RCC 7860 (cell line): ENCODE data around the gene CNTNAP5.

Experiments
- DNase-seq: peaks from one replicate; pipeline ENCODE4 v3.0.0-alpha.2; 2015; ENCODE audit warnings: low spot score
- FAIRE-seq: peaks from 2 replicates; lab custom pipeline; 2012; peaks lifted over from hg19 to GRCh38; lab: Jason Lieb, UNC

Gene CNTNAP5

GRCh38 chr2:124149571-124149970 is 124.5 kb downstream of the CNTNAP5 start:
- FAIRE-seq (no peak), DNase-seq (no peak)

GRCh38 chr2:124151691-124152090 is 126.6 kb downstream of the CNTNAP5 start:
- FAIRE-seq, result no peak
- no peak for DNase-seq

DNA sequence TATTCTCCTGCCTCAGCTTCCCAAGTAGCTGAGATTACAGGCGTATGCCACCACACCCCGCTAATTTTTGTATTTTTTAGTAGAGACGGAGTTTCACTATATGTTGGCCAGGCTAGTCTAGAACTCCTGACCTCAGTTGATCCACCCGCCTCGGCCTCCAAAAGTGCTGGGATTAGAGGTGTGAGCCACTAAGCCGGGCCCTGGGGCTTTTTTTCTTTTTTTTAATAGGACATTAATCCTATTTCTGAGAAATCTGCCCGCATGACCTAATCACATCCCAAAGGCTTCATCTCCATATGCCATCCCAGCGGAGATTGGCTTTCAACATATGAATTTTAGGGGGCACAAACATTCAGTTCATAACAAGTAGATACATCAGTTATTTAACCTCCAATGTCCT is 128.6 kb downstream of the CNTNAP5 start:
- FAIRE-seq (no peak), DNase-seq (no peak)

DNA sequence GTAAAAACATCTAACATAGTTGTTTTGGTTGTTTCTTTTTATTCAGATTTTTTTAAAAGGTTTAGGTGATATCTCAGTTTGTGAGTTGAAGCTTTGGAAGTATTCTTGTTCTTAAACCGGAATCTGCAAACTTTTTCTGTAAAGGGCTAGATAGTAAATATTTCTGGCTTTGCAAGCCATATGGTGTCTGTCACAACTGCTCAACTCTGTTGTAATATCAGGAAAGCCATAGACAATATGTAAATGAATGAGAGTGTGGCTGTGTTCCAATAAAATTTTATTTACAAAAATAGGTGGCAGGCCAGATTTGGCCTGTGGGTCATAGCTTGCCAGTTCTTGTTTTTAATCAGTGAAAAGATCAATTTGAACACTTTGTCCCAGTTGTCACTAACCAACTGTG is 134.1 kb downstream of the CNTNAP5 start:
- DNase-seq, result no peak
- FAIRE-seq, result no peak

GRCh38 chr2:124161542-124161941 is 136.5 kb downstream of the CNTNAP5 start:
- FAIRE-seq (no peak), DNase-seq (no peak)

- FAIRE-seq, result no peak
- no peak for DNase-seq
Measured at GRCh38 chr2:124162256-124162655, 137.2 kb downstream of the CNTNAP5 start.

- DNase-seq (no peak), FAIRE-seq (no peak)
Measured at GRCh38 chr2:124163840-124164239, 138.8 kb downstream of the CNTNAP5 start.

- DNase-seq (no peak), FAIRE-seq (no peak)
Measured at GRCh38 chr2:124165698-124166097, 140.6 kb downstream of the CNTNAP5 start.

DNA sequence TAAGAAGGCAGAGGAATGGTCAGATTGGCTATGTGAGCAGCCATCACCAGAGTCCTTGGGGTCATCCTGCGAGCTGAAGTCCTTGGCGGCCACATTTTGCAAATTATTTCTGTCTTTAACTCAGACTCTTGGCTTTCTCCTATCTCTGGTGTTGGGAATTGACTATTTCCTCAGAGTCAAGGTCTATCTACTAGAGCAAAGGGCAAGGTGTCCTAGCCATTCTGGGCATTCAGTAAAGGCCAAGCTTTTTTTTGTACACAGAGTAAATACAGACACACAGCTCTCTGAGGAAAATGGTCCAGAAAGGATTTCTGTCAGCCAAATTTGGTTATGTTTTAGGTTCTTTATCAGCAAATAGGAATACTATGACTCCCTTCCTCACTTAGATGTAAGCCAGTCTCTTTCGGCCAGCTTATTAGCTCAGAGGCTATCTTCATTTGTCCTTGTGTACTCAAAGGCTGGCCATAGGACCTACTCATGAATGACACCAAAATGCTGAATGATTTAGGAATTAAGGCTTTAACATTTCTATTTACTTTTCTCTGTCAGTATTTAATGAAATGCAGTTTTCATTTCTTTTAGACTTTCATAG is 146.5 kb downstream of the CNTNAP5 start:
- FAIRE-seq (no peak), DNase-seq (no peak)

GRCh38 chr2:124178719-124179118 is 153.6 kb downstream of the CNTNAP5 start:
- DNase-seq (no peak), FAIRE-seq (no peak)

GRCh38 chr2:124180635-124181034 is 155.5 kb downstream of the CNTNAP5 start:
- no peak for FAIRE-seq
- no peak for DNase-seq

DNA sequence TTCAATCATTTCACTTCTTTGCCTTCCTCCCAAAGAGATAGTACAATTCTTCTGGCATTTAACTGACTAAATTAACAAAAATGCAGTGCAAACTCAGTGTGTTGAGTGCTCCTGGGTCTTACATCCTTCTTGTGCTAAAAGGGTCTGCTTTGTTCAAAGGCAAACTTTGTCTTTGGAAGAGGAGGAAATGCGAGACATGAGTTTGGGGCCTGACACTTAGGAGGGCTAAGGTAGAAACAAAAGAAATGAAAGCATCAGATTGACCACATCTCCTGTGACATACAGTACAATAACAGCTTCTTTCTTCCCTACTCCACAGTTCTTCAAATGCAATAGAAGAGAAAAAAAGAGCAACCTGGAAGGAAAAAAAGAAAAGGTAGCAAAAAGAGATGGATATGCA is 161.7 kb downstream of the CNTNAP5 start:
- DNase-seq (no peak), FAIRE-seq (no peak)

GRCh38 chr2:124187948-124188347 is 162.9 kb downstream of the CNTNAP5 start:
- no peak for DNase-seq
- no peak for FAIRE-seq

DNA sequence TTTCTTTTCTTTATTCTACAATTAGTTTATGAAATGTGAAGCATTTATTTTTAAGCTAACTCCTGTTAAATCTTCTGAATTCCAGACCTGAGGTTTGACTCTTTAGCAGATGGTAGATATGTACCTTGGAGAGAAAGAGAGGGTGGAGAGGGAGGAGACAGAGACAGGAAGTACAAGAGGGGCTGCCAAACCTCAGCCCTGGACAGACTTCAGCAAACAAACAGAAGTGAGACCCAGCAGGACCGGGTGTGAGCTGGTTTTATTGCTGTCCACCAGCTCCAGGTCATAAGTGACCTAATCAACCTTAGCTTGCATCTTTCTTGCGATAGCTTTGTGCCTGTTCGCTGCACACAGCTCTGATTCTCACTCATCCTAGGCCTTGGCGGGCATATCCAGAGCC is 168.6 kb downstream of the CNTNAP5 start:
- no peak for DNase-seq
- no peak for FAIRE-seq

GRCh38 chr2:124201713-124202112 is 176.6 kb downstream of the CNTNAP5 start:
- DNase-seq, result no peak
- FAIRE-seq, result no peak

DNA sequence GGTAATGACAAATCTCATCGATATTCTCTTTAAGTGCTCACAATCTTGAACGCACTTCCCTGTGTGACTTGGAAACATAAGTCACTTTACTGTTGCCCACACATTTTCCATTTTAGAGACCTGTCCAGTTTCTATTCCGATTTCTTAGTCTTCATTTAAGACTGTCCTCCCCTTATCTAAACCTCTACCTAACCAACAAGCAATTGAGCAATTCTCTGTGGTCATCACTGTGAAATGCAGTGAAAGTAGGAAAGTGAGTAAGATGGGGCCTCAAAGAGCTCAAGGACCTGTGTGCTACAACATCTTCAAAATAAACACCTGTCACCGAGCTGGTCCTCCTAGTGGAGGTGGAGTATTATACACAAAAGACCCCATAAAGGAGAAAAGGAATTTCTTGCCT is 184.4 kb downstream of the CNTNAP5 start:
- DNase-seq (no peak), FAIRE-seq (no peak)

DNA sequence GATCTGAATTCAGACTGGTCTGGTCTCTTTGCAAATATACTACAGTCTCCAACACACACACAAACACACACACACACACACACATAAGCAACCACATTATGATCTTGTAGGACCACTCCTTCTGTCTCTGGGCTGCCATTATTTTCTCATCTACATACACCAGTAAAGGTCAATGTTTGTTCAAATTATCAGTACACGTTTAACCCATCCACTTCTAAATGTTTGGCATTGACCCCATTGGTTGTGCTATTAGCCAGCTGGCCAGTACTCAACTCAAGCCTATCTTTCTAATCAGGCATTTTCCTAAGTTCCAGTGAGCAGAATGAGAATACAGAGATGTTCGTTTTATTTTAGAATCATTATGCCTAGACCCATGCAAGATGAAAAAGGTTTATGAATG is 186.4 kb downstream of the CNTNAP5 start:
- DNase-seq (no peak), FAIRE-seq (no peak)

GRCh38 chr2:124213977-124214587 is 189.0 kb downstream of the CNTNAP5 start:
- DNase-seq (no peak), FAIRE-seq (no peak)

GRCh38 chr2:124246170-124246569 is 221.1 kb downstream of the CNTNAP5 start:
- DNase-seq (no peak), FAIRE-seq (no peak)

DNA sequence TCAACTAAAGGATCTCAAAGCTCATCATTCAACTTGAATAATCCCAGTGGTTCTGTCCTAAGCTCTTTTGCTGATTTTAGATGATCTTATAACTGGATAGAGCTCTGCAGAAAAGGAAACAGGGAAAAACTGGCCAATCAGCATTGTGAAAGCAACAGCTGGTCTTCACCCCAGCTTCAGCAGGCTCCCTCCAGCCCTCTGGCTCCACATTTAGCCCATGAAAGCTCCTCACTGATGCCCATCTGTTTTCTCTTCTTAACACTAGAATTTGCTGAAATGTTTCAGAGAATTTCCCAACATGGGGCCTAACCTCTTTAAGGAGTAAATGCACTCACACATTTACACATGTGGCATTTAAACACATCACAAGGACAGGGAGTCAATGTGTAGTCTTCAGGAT is 223.3 kb downstream of the CNTNAP5 start:
- no peak for FAIRE-seq
- DNase-seq, result no peak

DNA sequence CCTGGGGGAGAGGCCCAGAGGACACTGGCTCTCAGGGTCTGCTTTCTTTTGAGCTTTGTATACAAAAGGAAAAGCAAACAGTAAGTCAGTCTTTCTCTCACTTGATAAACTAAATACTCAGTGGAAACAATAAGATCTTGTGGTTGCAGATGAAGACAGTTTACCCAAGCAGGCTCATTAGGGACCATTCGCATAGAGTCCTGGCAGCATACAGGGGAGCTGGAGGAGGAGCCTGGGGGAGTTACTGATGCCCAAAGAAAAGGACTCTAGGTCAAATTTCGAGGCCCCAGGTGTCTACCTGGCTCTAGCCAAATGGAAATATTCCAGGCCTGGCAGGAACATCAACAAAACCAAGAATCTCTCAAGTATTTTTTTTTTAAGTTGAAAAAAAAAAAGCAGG is 225.3 kb downstream of the CNTNAP5 start:
- DNase-seq (no peak), FAIRE-seq (no peak)

GRCh38 chr2:124254621-124255020 is 229.5 kb downstream of the CNTNAP5 start:
- FAIRE-seq (no peak), DNase-seq (no peak)

- no peak for FAIRE-seq
- DNase-seq, result no peak
Measured at GRCh38 chr2:124257120-124257519, 232.0 kb downstream of the CNTNAP5 start.
